NCI-H748 treated with DMSO at 0.1 percent for 48 hours (cell line): ENCODE data around the gene NOMO2.
"Not testable (repeated sequence)": the region's sequence is repeated elsewhere in the genome, so short reads cannot be mapped to it uniquely, and the experiment has no call there.

Experiments used
- DNase-seq: peaks from one replicate; lab custom pipeline; 2025; lab: John Stamatoyannopoulos, UW

The NOMO2 gene, protein sequence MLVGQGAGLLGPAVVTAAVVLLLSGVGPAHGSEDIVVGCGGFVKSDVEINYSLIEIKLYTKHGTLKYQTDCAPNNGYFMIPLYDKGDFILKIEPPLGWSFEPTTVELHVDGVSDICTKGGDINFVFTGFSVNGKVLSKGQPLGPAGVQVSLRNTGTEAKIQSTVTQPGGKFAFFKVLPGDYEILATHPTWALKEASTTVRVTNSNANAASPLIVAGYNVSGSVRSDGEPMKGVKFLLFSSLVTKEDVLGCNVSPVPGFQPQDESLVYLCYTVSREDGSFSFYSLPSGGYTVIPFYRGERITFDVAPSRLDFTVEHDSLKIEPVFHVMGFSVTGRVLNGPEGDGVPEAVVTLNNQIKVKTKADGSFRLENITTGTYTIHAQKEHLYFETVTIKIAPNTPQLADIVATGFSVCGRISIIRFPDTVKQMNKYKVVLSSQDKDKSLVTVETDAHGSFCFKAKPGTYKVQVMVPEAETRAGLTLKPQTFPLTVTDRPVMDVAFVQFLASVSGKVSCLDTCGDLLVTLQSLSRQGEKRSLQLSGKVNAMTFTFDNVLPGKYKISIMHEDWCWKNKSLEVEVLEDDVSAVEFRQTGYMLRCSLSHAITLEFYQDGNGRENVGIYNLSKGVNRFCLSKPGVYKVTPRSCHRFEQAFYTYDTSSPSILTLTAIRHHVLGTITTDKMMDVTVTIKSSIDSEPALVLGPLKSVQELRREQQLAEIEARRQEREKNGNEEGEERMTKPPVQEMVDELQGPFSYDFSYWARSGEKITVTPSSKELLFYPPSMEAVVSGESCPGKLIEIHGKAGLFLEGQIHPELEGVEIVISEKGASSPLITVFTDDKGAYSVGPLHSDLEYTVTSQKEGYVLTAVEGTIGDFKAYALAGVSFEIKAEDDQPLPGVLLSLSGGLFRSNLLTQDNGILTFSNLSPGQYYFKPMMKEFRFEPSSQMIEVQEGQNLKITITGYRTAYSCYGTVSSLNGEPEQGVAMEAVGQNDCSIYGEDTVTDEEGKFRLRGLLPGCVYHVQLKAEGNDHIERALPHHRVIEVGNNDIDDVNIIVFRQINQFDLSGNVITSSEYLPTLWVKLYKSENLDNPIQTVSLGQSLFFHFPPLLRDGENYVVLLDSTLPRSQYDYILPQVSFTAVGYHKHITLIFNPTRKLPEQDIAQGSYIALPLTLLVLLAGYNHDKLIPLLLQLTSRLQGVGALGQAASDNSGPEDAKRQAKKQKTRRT

DNA sequence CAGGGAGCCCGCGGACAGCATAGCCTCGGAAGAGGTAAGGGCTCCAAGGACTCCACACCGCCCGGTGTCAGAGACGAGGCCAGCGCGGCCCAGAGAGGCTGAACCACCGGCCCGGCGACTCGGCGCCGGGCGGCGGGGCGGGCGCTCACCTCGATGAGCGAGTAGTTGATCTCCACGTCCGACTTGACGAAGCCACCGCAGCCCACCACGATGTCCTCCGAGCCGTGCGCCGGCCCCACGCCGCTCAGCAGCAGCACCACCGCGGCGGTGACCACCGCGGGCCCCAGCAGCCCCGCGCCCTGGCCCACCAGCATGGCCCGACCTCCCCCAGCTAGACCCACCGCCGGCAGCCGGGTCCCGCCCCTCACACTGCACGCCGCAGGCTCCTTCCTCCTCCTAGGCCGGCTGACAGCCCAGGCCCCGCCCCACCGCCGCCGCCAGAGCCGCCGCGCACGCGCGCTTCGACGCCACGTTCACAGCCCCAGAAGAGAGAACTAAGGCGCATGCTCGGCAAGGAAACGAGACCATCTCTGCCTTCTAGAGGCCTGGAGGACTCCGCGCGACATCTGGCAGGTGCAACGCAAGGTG lies at the start of gene NOMO2:
TSS of gene NOMO2 (minus strand) at position 371 of the 588 bp plus-strand sequence. CDS start at position 314, 57 bp downstream.
- DNase-seq = not testable (repeated sequence)

DNA sequence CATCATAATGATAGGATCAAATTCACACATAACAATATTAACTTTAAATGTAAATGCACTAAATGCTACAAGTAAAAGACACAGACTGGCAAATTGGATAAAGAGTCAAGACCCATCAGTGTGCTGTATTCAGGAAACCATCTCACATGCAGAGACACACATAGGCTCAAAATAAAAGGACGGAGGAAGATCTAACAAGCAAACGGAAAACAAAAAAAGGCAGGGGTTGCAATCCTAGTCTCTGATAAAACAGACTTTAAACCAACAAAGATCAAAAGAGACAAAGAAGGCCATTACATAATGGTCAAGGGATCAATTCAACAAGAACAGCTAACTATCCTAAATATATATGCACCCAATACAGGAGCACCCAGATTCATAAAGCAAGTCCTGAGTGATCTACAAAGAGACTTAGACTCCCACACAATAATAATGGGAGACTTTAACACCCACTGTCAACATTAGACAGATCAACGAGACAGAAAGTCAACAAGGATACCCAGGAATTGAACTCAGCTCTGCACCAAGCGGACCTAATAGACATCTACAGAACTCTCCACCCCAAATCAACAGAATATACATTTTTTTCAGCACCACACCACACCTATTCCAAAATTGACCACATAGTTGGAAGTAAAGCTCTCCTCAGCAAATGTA lies 48.4 kb upstream of the NOMO2 start:
- DNase-seq = not testable (repeated sequence)

DNA sequence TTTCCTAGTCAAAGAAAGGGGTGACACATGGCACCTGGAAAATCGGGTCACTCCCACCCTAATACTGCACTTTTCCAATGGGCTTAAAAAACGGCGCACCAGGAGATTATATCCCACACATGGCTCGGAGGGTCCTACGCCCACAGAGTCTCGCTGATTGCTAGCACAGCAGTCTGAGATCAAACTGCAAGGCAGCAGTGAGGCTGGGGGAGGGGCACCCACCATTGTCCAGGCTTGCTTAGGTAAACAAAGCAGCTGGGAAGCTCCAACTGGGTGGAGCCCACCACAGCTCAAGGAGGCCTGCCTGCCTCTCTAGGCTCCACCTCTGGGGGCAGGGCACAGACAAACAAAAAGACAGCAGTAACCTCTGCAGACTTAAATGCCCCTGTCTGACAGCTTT lies 46.4 kb upstream of the NOMO2 start:
- not testable (repeated sequence) for DNase-seq

DNA sequence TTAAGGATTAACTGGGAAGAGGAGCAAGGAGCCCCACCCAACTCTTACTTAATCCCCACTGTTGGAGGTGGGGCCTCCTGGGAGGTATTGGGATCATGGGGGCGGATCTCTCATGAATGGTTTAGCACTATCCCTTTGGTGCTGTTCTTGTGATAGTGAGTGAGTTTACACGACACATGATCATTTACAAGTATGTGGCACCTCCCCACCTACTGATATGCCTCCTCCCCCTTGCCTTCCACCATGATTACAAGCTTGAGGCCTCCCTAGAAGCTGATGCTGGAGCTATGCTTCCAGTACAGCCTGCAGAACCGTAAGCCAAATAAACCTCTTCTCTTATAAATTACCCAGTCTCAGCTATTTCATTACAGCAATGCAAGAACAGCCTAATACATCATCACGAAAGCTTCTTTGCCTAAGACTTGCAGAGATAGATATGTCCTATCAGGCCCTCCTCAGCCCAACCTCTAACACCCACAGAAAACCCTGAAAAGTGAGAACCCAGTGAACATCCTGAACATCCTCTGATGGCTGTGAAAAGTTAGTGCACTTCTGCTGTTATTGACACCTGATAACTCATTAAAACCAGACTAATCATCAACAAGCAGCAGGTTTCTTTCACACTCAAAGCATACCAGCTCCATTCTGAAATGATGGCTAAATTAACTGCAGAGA lies 41.8 kb upstream of the NOMO2 start:
- not testable (repeated sequence) for DNase-seq

DNA sequence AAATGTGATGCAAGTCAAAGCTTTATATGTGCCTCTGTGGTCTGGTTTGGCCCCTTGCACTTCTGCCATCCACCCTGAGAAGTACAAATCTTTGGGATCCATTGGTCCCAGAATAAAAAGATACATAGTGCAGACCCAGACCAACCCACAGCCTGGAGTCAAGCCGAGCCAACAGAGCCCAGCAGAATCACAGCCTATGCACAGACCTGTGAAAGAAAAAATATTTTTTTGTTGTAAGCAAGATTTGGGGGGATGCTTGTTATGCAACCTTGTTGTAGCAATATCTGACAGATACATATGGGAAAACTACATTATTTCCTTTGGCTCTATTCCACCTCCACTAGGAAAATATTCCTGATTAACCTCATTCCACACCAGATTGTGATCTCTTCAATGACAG lies 36.7 kb upstream of the NOMO2 start:
- DNase-seq = not testable (repeated sequence)

DNA sequence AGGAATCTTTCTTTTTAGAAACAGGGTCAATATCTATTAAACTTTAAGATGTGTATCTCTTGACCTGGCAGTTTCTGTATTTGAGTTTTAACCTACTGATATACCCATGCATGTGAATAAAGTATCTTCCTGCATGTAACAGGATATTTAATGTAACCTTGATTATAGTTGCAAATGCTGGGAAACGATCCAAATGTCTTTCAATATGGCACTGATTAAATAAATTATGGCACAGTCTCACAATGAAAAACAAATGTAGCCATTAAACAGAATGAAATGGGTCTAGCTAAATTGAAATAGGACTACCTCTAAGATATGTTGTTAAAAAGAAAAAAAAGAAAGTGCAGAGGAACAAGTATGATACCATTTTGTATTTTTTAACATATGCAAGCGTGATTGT lies 35.8 kb upstream of the NOMO2 start:
- DNase-seq = not testable (repeated sequence)

DNA sequence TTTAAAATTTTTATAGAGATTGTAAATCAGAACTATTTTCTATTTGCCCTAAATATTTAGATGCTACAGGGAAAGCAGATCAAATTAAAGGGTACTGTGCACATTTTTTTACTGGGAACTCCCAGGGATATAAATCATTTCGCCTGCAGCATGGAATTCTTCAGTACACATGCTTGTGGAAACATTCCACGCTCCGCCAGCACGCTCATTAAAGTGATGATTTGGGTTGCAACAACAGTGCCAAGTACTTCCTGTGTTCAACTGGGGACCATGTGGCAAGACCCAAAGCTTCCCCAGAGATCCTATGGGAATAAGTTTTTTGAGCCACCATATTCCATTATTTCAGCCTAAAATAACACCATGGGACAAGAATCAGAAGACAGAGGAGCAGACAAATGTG lies 35.4 kb upstream of the NOMO2 start:
- DNase-seq = not testable (repeated sequence)

DNA sequence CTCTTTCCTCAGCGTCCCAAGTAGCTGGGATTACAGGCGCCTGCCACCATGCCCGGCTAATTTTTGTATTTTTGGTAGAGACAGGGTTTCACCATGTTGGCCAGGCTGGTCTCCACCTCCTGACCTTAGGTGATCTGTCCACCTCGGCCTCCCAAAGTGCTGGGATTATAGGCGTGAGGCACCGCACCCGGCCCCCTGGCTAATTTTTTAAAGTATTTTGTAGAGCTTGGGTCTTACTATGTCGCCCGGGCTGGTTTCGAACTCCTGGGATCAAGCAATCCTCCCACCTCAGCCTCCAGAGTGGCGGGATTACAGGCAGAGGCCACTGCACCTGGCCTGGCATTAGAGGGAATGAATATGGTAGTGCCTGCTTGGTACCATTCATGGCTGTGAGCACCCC lies 33.9 kb upstream of the NOMO2 start:
- DNase-seq = not testable (repeated sequence)

DNA sequence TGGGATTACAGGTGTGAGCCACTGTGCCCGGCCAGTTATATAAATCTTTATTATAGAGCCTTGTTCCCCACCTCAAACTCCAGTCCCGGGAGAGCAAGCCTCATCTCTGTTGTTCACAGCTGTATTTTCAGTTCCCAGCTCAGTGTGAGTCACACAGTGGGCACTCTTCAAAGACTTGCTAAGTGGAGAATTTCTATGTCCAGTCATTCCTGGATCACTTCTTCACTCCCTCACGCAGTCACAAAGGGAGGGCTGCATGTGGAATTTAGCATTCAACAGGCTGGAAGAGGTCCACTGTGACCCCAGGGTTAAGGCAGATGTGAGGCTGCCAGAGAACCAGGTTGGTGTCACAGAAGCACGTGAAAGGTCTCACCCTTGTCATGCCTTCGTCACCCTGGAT lies 33.0 kb upstream of the NOMO2 start:
- DNase-seq = not testable (repeated sequence)

DNA sequence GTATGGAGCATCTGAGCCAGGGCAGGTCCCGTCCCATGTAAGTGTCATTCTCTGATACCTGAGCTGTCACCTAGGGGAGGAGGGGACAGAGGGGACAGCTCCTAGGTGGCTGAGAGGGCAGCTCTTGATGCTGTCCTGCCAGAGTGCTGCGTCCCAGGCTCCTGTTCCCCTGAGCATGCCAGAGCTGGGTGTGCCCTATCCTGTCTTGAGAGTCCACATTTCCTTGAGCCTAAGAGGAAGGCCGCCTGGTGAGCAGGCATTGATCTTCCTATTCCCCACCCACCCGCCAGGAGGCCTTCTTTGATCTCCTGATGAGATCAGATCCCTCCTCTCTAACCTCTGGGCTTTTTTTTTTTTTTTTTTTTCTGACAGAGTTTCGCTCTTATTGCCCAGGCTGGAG lies 32.0 kb upstream of the NOMO2 start:
- not testable (repeated sequence) for DNase-seq

DNA sequence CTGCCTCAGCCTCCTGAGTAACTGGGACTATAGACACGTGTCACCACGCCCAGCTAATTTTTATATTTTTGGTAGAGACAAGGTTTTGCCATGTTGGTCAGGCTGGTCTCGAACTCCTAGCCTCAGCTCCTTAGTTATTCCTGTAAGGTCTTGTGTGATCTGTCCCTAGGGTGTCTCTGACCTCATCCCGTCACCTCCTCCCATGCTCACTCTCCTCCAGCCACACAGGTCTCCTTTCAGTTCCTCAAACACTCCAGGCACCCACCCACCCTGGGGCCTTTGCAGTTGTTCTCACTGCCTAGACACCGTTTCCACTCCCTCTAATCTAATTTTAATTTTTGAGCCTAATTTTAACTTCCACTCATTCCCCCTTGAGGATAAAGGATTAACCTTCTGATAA lies 31.1 kb upstream of the NOMO2 start:
- DNase-seq = not testable (repeated sequence)

DNA sequence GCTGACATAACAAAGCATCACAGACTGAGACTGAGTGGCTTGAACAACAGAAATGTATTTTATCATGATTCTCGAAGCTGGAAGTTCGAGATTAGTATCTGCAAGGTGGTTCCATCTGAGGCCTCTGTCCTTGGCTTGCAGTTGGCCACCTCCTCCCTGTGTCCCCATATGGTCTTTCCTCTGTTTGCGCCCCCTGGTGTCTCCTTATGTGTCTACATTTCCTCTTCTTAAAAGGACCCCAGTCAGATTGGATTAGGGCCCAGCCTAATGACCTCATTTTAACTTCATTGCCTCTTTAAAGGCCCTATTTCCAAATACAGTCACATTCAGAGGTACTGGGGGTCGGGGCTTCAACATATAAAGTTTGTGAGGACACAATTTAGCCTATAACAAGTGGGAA lies 30.0 kb upstream of the NOMO2 start:
- not testable (repeated sequence) for DNase-seq

DNA sequence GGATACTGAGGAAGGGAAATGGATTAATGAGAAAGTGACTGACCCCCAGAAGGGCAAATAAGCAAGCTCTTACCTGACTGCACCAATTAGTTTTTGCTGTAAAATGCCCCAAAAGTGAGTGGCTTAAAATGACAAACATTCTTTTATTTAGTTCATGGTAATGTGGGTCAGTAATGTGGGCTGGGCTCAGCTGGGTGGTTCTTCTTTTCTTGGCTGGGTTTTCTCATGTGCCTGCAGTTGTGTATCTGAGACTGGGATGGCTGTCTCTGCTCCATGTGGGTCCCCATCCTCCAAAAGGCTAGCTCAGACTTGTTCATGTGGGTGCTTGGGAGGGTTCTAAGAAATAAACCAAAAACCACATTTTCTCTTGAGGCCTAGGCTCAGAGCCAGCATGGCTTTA lies 29.5 kb upstream of the NOMO2 start:
- not testable (repeated sequence) for DNase-seq

DNA sequence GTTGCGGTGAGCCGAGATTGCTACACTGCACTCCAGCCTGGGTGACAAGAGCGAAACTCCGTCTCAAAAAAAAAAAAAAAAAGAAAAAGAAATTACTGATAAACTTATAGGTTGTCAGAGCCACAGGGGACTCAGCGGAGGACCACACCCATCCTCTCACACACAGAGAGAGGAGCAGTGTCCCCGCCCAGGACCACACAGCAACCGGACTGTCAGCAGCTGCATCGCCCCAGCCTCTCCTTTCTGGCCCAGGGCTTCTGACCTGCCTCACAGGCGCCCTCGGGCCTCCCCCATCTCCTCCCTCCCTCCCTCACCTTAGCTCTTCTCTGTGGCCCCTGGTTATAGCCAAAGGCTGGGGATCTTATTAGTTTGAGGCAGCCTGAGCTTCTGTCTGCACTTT lies 27.9 kb upstream of the NOMO2 start:
- DNase-seq = not testable (repeated sequence)

DNA sequence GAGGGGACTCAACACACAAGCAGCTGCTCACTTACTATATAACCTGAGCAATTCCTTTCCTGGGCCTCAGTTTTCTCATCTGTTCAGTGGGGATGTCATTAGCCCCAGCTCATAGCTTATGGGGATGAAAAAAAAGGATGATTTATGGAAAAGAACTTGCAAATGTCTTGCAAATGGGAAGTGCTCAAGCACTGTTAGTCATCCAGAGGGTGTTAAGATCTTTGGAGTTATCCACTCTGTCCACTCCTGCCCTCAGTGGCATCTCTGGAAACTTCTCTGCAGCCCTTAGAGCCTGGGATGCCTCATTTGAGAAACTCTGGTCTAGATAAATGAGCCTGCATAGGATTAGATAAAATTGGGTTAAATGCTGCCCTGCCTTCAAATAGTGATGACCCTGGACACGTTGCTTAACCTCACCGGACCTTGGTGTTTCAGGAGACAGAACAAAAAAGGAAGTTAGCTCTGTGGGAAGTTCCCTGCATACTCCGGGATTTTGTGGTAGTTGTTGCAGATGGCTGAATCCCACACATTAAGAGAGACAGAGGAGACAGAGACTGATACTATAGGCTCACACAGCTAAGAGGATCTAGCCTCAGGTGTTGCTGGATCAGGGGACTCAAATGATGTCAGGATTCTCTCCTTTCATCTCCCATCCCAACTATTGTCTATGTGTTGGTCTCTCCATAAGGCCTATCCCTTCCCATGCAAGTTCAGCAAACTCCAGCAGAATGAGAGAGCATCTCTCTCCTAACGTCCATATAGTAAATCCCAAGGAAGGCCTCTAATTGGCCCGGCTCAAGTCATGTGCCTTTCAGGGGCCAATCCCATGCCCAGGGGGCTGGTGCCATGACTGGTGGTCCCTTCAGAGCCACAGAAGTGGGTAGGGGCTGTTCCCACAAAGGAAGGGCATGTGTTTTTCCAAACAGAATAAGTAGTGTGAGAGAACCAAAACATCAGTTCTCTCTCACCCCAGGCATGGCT lies 25.0 kb upstream of the NOMO2 start:
- not testable (repeated sequence) for DNase-seq

DNA sequence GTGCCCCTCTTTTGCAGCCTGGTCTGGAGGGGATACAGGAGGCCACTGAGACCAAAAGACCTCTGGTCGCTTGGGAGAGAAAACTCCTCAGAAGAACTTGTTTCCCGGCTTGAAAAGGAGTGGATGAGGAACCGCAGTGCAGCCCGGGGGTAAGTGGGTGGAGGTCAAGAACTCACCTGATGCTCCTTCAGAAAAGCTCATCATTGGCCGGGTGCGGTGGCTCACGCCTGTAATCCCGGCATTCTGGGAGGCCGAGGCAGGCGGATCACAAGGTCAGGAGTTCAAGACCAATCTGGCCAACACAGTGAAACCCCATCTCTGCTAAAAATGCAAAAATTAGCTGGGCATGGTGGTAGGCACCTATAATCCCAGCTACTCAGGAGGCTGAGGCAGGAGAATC lies 23.9 kb upstream of the NOMO2 start:
- DNase-seq = not testable (repeated sequence)

DNA sequence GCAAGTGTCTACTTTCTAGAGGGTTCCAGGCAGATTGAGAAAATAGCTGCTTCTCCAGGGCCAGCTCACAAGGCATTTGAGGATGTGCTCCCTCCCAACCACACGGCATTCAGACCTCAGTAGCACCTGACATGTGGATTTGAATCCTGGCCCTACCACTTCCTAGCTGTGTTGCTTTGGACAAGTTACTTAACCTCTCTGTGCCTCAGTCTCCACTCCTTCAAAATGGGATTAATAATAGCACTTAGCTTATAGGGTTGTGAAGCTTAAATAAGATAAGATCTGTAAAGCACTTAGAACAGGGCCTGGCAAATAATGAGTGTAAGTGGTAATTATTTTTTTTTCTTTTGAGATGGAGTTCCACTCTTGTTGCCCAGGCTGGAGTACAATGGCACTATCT lies 21.0 kb upstream of the NOMO2 start:
- DNase-seq = no peak

DNA sequence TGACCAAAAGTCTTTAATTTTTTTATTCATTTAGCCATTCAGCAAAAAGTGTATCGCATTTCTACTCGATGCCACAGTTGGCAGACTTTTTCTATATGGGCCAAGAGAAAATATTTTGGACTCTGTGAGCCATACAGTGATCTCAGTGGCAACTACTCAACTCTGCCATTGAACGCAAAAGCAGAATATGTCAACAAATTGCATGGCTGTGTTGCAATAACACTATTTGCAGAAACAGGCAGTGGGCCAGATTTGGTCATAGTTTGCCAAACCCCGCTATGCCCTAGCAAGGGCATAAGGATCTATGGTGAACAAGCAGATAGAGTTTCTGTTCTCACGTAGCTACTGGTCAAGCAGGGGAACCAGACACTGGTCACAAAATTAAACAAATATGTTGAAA lies 18.5 kb upstream of the NOMO2 start:
- not testable (repeated sequence) for DNase-seq

DNA sequence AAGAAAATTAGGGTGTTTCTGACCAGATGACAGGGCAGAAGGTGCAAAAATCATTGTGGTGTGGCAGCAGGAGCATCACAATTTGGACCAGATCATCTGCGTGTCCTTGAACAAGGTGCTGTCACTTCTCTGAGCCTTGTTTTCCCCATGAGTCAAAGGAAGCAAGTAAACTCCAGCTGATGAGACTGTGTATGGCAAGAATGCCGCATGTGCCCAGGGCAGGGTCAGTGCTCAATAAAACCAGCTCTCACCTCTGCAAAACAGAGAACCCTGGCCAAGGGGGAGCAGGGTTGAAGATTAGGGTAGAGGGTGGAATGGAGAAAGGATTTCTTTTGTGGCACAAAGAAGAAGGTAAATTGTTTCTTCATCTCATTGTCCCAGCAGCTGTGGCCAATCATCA lies 17.4 kb upstream of the NOMO2 start:
- not testable (repeated sequence) for DNase-seq
